OCI-LY7 (cell line): ENCODE measurements around the gene HSPBP1.

Experiments used
- EZH2phosphoT487 ChIP-seq: fragments of 200-600 bp; sonication (generic); IDR thresholded peaks from 2 replicates; pipeline ENCODE4 v1.6.1; 2018; ENCODE audit warnings: low read depth, borderline replicate concordance, mild to moderate bottlenecking, mixed run types, antibody characterized with exemption, low read length, moderate library complexity, mixed read lengths
- TF ChIP-seq, protein P1 (sequence below): fragments of 200-600 bp; sonication (generic); conservative IDR thresholded peaks from 2 replicates; pipeline ENCODE4 v1.5.1; 2014; ENCODE audit warnings: mild to moderate bottlenecking, antibody characterized with exemption, low read length, moderate library complexity, mixed read lengths

DNA sequence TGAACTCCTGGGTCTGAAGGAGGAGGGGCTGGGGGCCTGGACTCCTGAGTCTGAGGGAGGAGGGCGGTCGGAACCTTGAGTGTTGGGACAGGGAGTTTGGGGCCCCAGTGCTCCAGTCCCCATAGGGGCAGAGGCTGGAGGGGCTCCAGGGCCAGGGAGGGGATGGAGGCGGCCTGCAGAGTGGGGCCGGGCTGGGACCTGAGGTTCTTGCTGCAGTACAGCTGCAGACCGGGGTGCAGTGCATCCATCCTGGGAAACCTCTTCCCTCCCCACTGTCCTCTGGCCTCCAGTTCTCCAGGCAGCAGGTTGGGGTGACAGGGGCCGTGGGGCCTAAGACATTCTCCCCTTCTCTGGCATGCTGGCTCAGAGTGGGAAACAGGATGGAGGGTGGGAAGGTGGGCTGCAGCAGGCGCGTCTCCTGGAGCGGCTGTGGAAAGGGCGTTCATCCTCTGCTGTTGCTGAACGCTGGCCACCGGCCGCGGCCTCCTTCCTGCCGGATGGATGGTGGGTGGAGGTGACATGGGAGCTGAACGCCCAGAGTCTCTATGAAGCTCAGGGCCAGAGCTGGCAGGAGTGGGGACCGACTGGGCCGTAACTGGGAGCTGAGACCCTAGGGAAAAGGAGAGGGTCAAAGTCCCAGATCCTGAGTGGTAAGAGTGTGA, 5.5 kb upstream of the HSPBP1 start:
- TF ChIP-seq, protein P1, sequence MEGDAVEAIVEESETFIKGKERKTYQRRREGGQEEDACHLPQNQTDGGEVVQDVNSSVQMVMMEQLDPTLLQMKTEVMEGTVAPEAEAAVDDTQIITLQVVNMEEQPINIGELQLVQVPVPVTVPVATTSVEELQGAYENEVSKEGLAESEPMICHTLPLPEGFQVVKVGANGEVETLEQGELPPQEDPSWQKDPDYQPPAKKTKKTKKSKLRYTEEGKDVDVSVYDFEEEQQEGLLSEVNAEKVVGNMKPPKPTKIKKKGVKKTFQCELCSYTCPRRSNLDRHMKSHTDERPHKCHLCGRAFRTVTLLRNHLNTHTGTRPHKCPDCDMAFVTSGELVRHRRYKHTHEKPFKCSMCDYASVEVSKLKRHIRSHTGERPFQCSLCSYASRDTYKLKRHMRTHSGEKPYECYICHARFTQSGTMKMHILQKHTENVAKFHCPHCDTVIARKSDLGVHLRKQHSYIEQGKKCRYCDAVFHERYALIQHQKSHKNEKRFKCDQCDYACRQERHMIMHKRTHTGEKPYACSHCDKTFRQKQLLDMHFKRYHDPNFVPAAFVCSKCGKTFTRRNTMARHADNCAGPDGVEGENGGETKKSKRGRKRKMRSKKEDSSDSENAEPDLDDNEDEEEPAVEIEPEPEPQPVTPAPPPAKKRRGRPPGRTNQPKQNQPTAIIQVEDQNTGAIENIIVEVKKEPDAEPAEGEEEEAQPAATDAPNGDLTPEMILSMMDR = no peak
- TF ChIP-seq EZH2phosphoT487 = no peak
